Breast epithelium (tissue), 4 donors: ENCODE data around the gene EIPR1. TPM values are rescaled to one million over a fixed set of nuclear protein-coding genes. Genes with fewer than 3 reads are reported as not detected.

ENCODE experiments used
- DNase-seq, 2 donors: peaks; one replicate each; pipeline ENCODE4 v3.0.0-alpha.2; 2019; ENCODE audit warnings: low spot score in 2 of 2
- H3K27ac ChIP-seq, 2 donors: fragments of 200-600 bp; sonication (generic) in 1 of 2; one replicate each; pipeline ENCODE4 v1.5.1; 2016 to 2019; ENCODE audit warnings: mild to moderate bottlenecking in 1 of 2
- H3K27me3 ChIP-seq, 2 donors: fragments of 200-600 bp; sonication (generic) in 1 of 2; one replicate each; pipeline versions ENCODE4 v1.5.1 to v1.6.0; 2017 to 2019; ENCODE audit warnings: control low read depth in 1 of 2, mild to moderate bottlenecking in 1 of 2
- H3K36me3 ChIP-seq: fragments of 200-600 bp; one replicate; pipeline ENCODE4 v1.5.1; 2019
- H3K4me1 ChIP-seq, 2 donors: fragments of 200-600 bp; sonication (generic); one replicate each; pipeline ENCODE4 v1.5.1; 2016 to 2019; ENCODE audit warnings: control low read depth in 1 of 2
- H3K4me3 ChIP-seq, 3 donors: fragments of 200-600 bp; sonication (generic); 1 replicate in 2 of 3; 2 replicates in 1 of 3; pipeline ENCODE4 v1.5.1; 2016 to 2019; ENCODE audit warnings: mild to moderate bottlenecking in 3 of 3, moderate library complexity in 2 of 3
- H3K9me3 ChIP-seq, 2 donors: fragments of 200-600 bp; sonication (generic) in 1 of 2; one replicate each; pipeline ENCODE4 v1.5.1; 2016 to 2019; ENCODE audit warnings: control low read depth in 1 of 2
- CTCF ChIP-seq, 3 donors: fragments of 450-650 bp; IDR thresholded peaks; one replicate each; pipeline ENCODE4 v1.5.1; 2016 to 2017; ENCODE audit warnings: antibody characterized with exemption in 3 of 3, mild to moderate bottlenecking in 3 of 3, moderate library complexity in 3 of 3
- POLR2A ChIP-seq: fragments of 450-650 bp; IDR thresholded peaks from one replicate; pipeline ENCODE4 v1.6.1; 2016; ENCODE audit warnings: antibody characterized with exemption, mild to moderate bottlenecking, moderate library complexity
- POLR2AphosphoS5 ChIP-seq, 3 donors: sonication (generic); formaldehyde crosslinking; IDR thresholded peaks; one replicate each; pipeline ENCODE4 v1.6.1; 2017; ENCODE audit warnings: antibody characterized with exemption in 3 of 3
- intact Hi-C: fragments of 100-400 bp; cut with DNase I; formaldehyde crosslinking; loops from one replicate; pipeline ENCODE4 v1.15.1; 2023; ENCODE audit warnings: low total_unique reads
- total RNA-seq, 3 donors: library from RNA; depleted of rRNA; stranded (reverse); fragments of >200 nt; gene quantifications; one replicate each; pipeline ENCODE4 v1.1.0, GENCODE V29; 2016

The EIPR1 gene
- total RNA-seq, 3 donors from 2014 or later = 12.8 to 31.0 (median 23.3) TPM

- Histone ChIP-seq H3K4me1 (no peaks in the 10 kb centered on the region), H3K27ac (no peak overlapping the region), H3K27me3 (no peaks in the 10 kb centered on the region), H3K4me3 (no peak overlapping the region), H3K36me3 (no peaks in the 10 kb centered on the region), H3K9me3 (peaks cover 0 to 2% of the 10 kb centered on the region in 2 donors)
- TF ChIP-seq POLR2A = no peak
- TF ChIP-seq CTCF (IDR thresholded peaks at IDR 0.05) = no peak
- no peak for TF ChIP-seq POLR2AphosphoS5 (IDR thresholded peaks at IDR 0.05)
- intact Hi-C loops = no loop called here
- DNase-seq = no peak
These were observed 87.0 kb downstream of the EIPR1 start for GRCh38 chr2:3290655-3291054.

- intact Hi-C loops = no loop called here
These were observed 87.6 kb downstream of the EIPR1 start for GRCh38 chr2:3289971-3290370.

GRCh38 chr2:3289526-3289925, 88.1 kb downstream of the EIPR1 start:
- H3K9me3 ChIP-seq = peaks cover 0 to 2% of the 10 kb centered on the region in 2 donors
- no peak for DNase-seq
- no peaks in the 10 kb centered on the region for H3K36me3 ChIP-seq
- no peak overlapping the region for H3K4me3 ChIP-seq
- H3K27me3 ChIP-seq = no peaks in the 10 kb centered on the region
- intact Hi-C loops = no loop called here
- TF ChIP-seq CTCF (IDR thresholded peaks at IDR 0.05) (no peak), POLR2AphosphoS5 (IDR thresholded peaks at IDR 0.05) (no peak), POLR2A (no peak)
- no peaks in the 10 kb centered on the region for H3K4me1 ChIP-seq
- H3K27ac ChIP-seq = no peak overlapping the region

More at GRCh38 chr2:3289971-3290370, 87.6 kb downstream of the EIPR1 start:
- no peaks in the 10 kb centered on the region for H3K4me1 ChIP-seq
- no peaks in the 10 kb centered on the region for H3K36me3 ChIP-seq
- no peak overlapping the region for H3K4me3 ChIP-seq
- no peaks in the 10 kb centered on the region for H3K27me3 ChIP-seq
- no peak for DNase-seq
- H3K9me3 ChIP-seq = peaks cover 0 to 2% of the 10 kb centered on the region in 2 donors
- no peak for TF ChIP-seq POLR2A
- no peak overlapping the region for H3K27ac ChIP-seq

GRCh38 chr2:3289171-3289515, 88.5 kb downstream of the EIPR1 start:
- no peak for DNase-seq
- H3K4me1 ChIP-seq = no peaks in the 10 kb centered on the region
- peaks cover 0 to 2% of the 10 kb centered on the region in 2 donors for H3K9me3 ChIP-seq
- no peaks in the 10 kb centered on the region for H3K36me3 ChIP-seq
- H3K4me3 ChIP-seq = no peak overlapping the region
- H3K27me3 ChIP-seq = no peaks in the 10 kb centered on the region
- no peak overlapping the region for H3K27ac ChIP-seq
- intact Hi-C loops = no loop called here
- TF ChIP-seq POLR2AphosphoS5 (IDR thresholded peaks at IDR 0.05) (no peak), POLR2A (no peak), CTCF (IDR thresholded peaks at IDR 0.05) (no peak)

- H3K36me3 ChIP-seq = no peaks in the 10 kb centered on the region
- intact Hi-C loops = no loop called here
- no peak for DNase-seq
- no peak overlapping the region for H3K27ac ChIP-seq
- no peaks in the 10 kb centered on the region for H3K4me1 ChIP-seq
- H3K9me3 ChIP-seq = peaks cover 0 to 2% of the 10 kb centered on the region in 2 donors
- H3K4me3 ChIP-seq = no peak overlapping the region
- no peaks in the 10 kb centered on the region for H3K27me3 ChIP-seq
- TF ChIP-seq POLR2A (no peak), CTCF (IDR thresholded peaks at IDR 0.05) (no peak), POLR2AphosphoS5 (IDR thresholded peaks at IDR 0.05) (no peak)
These were observed 89.0 kb downstream of the EIPR1 start for GRCh38 chr2:3288470-3289170.
